DOHH2 (cell line): ENCODE measurements around the gene NSMCE3.

Source experiments
- H3F3A ChIP-seq: fragments of 200-600 bp; sonication (generic), shearing (Covaris generic); 2 replicates; pipeline ENCODE4 v1.6.0; 2016; ENCODE audit warnings: antibody characterized with exemption, mild to moderate bottlenecking; ENCODE audit not compliant: control insufficient read depth, insufficient read depth
- H3K27ac ChIP-seq: fragments of 200-600 bp; sonication (generic); 2 replicates; pipeline ENCODE4 v1.5.1; 2014; ENCODE audit warnings: low read depth, mild to moderate bottlenecking, low read length, moderate library complexity
- H3K27me3 ChIP-seq: fragments of 200-600 bp; sonication (generic); 2 replicates; pipeline ENCODE4 v1.6.1; 2014; ENCODE audit warnings: mild to moderate bottlenecking, low read length, mixed read lengths; ENCODE audit not compliant: control insufficient read depth
- H3K36me3 ChIP-seq: fragments of 200-600 bp; sonication (generic); 2 replicates; pipeline ENCODE4 v1.6.1; 2014; ENCODE audit warnings: mild to moderate bottlenecking, low read length, moderate library complexity, mixed read lengths; ENCODE audit not compliant: control insufficient read depth
- H3K4me1 ChIP-seq: fragments of 200-600 bp; sonication (generic); 2 replicates; pipeline ENCODE4 v1.6.1; 2014; ENCODE audit warnings: mild to moderate bottlenecking, low read length, mixed read lengths; ENCODE audit not compliant: control insufficient read depth
- H3K4me2 ChIP-seq: fragments of 200-600 bp; sonication (generic); 2 replicates; pipeline ENCODE4 v1.6.0; 2014; ENCODE audit warnings: mild to moderate bottlenecking, low read length, moderate library complexity
- H3K4me3 ChIP-seq: fragments of 200-600 bp; sonication (generic); 2 replicates; pipeline ENCODE4 v1.5.1; 2014; ENCODE audit warnings: mild to moderate bottlenecking, low read length, mixed read lengths
- H3K79me2 ChIP-seq: fragments of 200-600 bp; sonication (generic); 2 replicates; pipeline ENCODE4 v1.6.1; 2014; ENCODE audit warnings: mild to moderate bottlenecking, low read length, mixed read lengths; ENCODE audit not compliant: control insufficient read depth
- H3K9me2 ChIP-seq: fragments of 200-600 bp; sonication (generic); replicated peaks from 2 replicates; pipeline ENCODE4 v1.6.1; 2014; ENCODE audit warnings: mild to moderate bottlenecking, low read length, mixed read lengths; ENCODE audit not compliant: control insufficient read depth
- H3K9me3 ChIP-seq: fragments of 200-600 bp; sonication (generic); 2 replicates; pipeline ENCODE4 v1.6.1; 2014; ENCODE audit warnings: antibody characterized with exemption, low read length, mixed read lengths; ENCODE audit not compliant: control insufficient read depth, insufficient read depth
- H4K20me1 ChIP-seq: fragments of 200-600 bp; sonication (generic); 2 replicates; pipeline ENCODE4 v1.6.0; 2014; ENCODE audit warnings: low read depth, mild to moderate bottlenecking, antibody characterized with exemption, low read length, moderate library complexity; ENCODE audit not compliant: control insufficient read depth, insufficient read depth
- EZH2phosphoT487 ChIP-seq: fragments of 200-600 bp; sonication (generic); IDR thresholded peaks from 2 replicates; pipeline ENCODE4 v1.6.1; 2017; ENCODE audit warnings: borderline replicate concordance, mild to moderate bottlenecking, antibody characterized with exemption, low read length, moderate library complexity, mixed read lengths
- TF ChIP-seq, protein P1 (sequence below): fragments of 200-600 bp; sonication (generic); IDR thresholded peaks from one replicate; pipeline ENCODE4 v1.5.1; 2014; ENCODE audit warnings: antibody characterized with exemption, mild to moderate bottlenecking, low read depth, low read length; ENCODE audit not compliant: poor library complexity, severe bottlenecking

The NSMCE3 gene

GRCh38 chr15:29278436-29279105 is 8.9 kb upstream of the NSMCE3 start:
- Histone ChIP-seq H4K20me1 (no peaks in the 10 kb centered on the region), H3K36me3 (no peaks in the 10 kb centered on the region), H3K9me2 (no peaks in the 10 kb centered on the region), H3K27me3 (no peaks in the 10 kb centered on the region), H3K79me2 (no peaks in the 10 kb centered on the region), H3K27ac (no peak overlapping the region), H3K4me2 (no peak overlapping the region), H3K4me1 (no peaks in the 10 kb centered on the region), H3K9me3 (peaks cover 7% of the 10 kb centered on the region; the same call in 1 of the 2 replicates), H3K4me3 (no peak overlapping the region), H3F3A (no peaks in the 10 kb centered on the region)
- TF ChIP-seq, protein P1, sequence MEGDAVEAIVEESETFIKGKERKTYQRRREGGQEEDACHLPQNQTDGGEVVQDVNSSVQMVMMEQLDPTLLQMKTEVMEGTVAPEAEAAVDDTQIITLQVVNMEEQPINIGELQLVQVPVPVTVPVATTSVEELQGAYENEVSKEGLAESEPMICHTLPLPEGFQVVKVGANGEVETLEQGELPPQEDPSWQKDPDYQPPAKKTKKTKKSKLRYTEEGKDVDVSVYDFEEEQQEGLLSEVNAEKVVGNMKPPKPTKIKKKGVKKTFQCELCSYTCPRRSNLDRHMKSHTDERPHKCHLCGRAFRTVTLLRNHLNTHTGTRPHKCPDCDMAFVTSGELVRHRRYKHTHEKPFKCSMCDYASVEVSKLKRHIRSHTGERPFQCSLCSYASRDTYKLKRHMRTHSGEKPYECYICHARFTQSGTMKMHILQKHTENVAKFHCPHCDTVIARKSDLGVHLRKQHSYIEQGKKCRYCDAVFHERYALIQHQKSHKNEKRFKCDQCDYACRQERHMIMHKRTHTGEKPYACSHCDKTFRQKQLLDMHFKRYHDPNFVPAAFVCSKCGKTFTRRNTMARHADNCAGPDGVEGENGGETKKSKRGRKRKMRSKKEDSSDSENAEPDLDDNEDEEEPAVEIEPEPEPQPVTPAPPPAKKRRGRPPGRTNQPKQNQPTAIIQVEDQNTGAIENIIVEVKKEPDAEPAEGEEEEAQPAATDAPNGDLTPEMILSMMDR, result no peak
- TF ChIP-seq EZH2phosphoT487, result no peak

GRCh38 chr15:29276366-29276765 is 6.7 kb upstream of the NSMCE3 start:
- H3K9me3 ChIP-seq, result no peaks in the 10 kb centered on the region
- peaks cover 15% of the 10 kb centered on the region for H3K4me1 ChIP-seq
- no peaks in the 10 kb centered on the region for H3F3A ChIP-seq
- H3K36me3 ChIP-seq, result no peaks in the 10 kb centered on the region
- H4K20me1 ChIP-seq, result no peaks in the 10 kb centered on the region
- H3K79me2 ChIP-seq, result no peaks in the 10 kb centered on the region
- H3K27me3 ChIP-seq, result no peaks in the 10 kb centered on the region
- H3K27ac ChIP-seq, result no peak overlapping the region
- no peaks in the 10 kb centered on the region for H3K9me2 ChIP-seq
- H3K4me3 ChIP-seq, result no peak overlapping the region
- TF ChIP-seq, protein P1, result no peak
- no peak for TF ChIP-seq EZH2phosphoT487
- H3K4me2 ChIP-seq, result no peak overlapping the region

DNA sequence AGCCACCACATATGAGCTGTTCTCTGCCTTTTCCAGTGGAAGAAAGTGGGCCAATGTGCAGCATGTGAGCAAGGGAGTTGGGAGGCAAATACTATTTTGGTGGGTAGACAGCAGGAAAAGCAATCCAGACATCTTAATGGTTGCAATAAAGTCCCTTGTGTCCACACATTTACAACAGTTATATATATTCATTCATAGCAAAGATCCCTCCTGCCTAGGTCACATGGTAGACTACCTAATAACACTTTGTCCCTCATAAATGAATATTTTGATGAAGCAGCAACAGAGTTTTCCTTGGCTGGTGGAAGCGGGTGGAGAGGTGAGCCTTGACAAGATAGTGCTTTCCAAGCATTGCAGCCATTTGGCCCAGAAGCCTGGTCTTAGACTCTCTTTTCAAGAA is 6.2 kb upstream of the NSMCE3 start:
- Histone ChIP-seq H3K9me2 (no peaks in the 10 kb centered on the region), H3K79me2 (no peaks in the 10 kb centered on the region), H3K4me1 (peaks cover 21% of the 10 kb centered on the region), H3K27ac (no peak overlapping the region), H3K27me3 (no peaks in the 10 kb centered on the region), H3F3A (peaks cover 3% of the 10 kb centered on the region; the same call in 1 of the 2 replicates), H3K4me2 (no peak overlapping the region), H3K4me3 (no peak overlapping the region), H3K9me3 (no peaks in the 10 kb centered on the region), H3K36me3 (peaks cover 3% of the 10 kb centered on the region; the same call in 1 of the 2 replicates), H4K20me1 (no peaks in the 10 kb centered on the region)
- no peak for TF ChIP-seq EZH2phosphoT487
- TF ChIP-seq, protein P1, result no peak
